ENCODE results near the gene ITPRID1.
"Not testable (repeated sequence)": the region's sequence is repeated elsewhere in the genome, so short reads cannot be mapped to it uniquely, and the experiment has no call there.

ITPRID1 gene

GRCh38 chr7:31513790-31514189 is at the start of gene ITPRID1:
Gene ITPRID1 (plus strand): TSS chr7:31514090. CDS start chr7:31553025, 38,935 bp downstream.
- no peak for DNase-seq (ENCODE audit: extremely low read depth in 1 of 2, low read depth in 1 of 2)

- no peak for DNase-seq (ENCODE audit: extremely low read depth in 1 of 2, low read depth in 1 of 2)
Measured at GRCh38 chr7:31464601-31465000, 49.3 kb upstream of the ITPRID1 start.

GRCh38 chr7:31465285-31465684 is 48.6 kb upstream of the ITPRID1 start:
- DNase-seq (ENCODE audit: extremely low read depth in 1 of 2, low read depth in 1 of 2), result no peak

- DNase-seq (ENCODE audit: extremely low read depth in 1 of 2, low read depth in 1 of 2), result no peak
Measured at GRCh38 chr7:31466036-31466435, 47.9 kb upstream of the ITPRID1 start.

GRCh38 chr7:31470883-31471282 is 43.0 kb upstream of the ITPRID1 start:
- not testable (repeated sequence) for DNase-seq (ENCODE audit: extremely low read depth in 1 of 2, low read depth in 1 of 2)

- DNase-seq (ENCODE audit: extremely low read depth in 1 of 2, low read depth in 1 of 2), result no peak
Measured at GRCh38 chr7:31475368-31475767, 38.5 kb upstream of the ITPRID1 start.

- DNase-seq (ENCODE audit: extremely low read depth in 1 of 2, low read depth in 1 of 2), result no peak
Measured at GRCh38 chr7:31476073-31476745, 37.7 kb upstream of the ITPRID1 start.

GRCh38 chr7:31476941-31477677 is 36.8 kb upstream of the ITPRID1 start:
- DNase-seq (ENCODE audit: extremely low read depth in 1 of 2, low read depth in 1 of 2), result no peak

GRCh38 chr7:31478018-31478417 is 35.9 kb upstream of the ITPRID1 start:
- no peak for DNase-seq (ENCODE audit: extremely low read depth in 1 of 2, low read depth in 1 of 2)

- DNase-seq (ENCODE audit: extremely low read depth in 1 of 2, low read depth in 1 of 2), result no peak
Measured at GRCh38 chr7:31478721-31479120, 35.2 kb upstream of the ITPRID1 start.

GRCh38 chr7:31487071-31487470 is 26.8 kb upstream of the ITPRID1 start:
- DNase-seq (ENCODE audit: extremely low read depth in 1 of 2, low read depth in 1 of 2), result no peak

- DNase-seq (ENCODE audit: extremely low read depth in 1 of 2, low read depth in 1 of 2), result no peak
Measured at GRCh38 chr7:31487476-31487875, 26.4 kb upstream of the ITPRID1 start.

GRCh38 chr7:31488562-31489203 is 25.2 kb upstream of the ITPRID1 start:
- DNase-seq (ENCODE audit: extremely low read depth in 1 of 2, low read depth in 1 of 2), result peak in 1 of 2 donors; percentile 1

- DNase-seq (ENCODE audit: extremely low read depth in 1 of 2, low read depth in 1 of 2), result no peak
Measured at GRCh38 chr7:31490796-31491314, 23.0 kb upstream of the ITPRID1 start.

GRCh38 chr7:31492086-31492485 is 21.8 kb upstream of the ITPRID1 start:
- DNase-seq (ENCODE audit: extremely low read depth in 1 of 2, low read depth in 1 of 2), result no peak

- DNase-seq (ENCODE audit: extremely low read depth in 1 of 2, low read depth in 1 of 2), result no peak
Measured at GRCh38 chr7:31493714-31494181, 20.1 kb upstream of the ITPRID1 start.

- no peak for DNase-seq (ENCODE audit: extremely low read depth in 1 of 2, low read depth in 1 of 2)
Measured at GRCh38 chr7:31494421-31494820, 19.5 kb upstream of the ITPRID1 start.

GRCh38 chr7:31495653-31496052 is 18.2 kb upstream of the ITPRID1 start:
- no peak for DNase-seq (ENCODE audit: extremely low read depth in 1 of 2, low read depth in 1 of 2)

- no peak for DNase-seq (ENCODE audit: extremely low read depth in 1 of 2, low read depth in 1 of 2)
Measured at GRCh38 chr7:31497516-31497915, 16.4 kb upstream of the ITPRID1 start.

- DNase-seq (ENCODE audit: extremely low read depth in 1 of 2, low read depth in 1 of 2), result no peak
Measured at GRCh38 chr7:31500656-31501055, 13.2 kb upstream of the ITPRID1 start.

GRCh38 chr7:31508823-31509222 is 5.1 kb upstream of the ITPRID1 start:
- DNase-seq (ENCODE audit: extremely low read depth in 1 of 2, low read depth in 1 of 2), result no peak

GRCh38 chr7:31512166-31512565 is 1.7 kb upstream of the ITPRID1 start:
- DNase-seq (ENCODE audit: extremely low read depth in 1 of 2, low read depth in 1 of 2), result no peak
